Measurements from ENCODE around the gene PITRM1.
A peak's percentile ranks its signal among the peaks of the same experiment; 100 is the strongest.

PITRM1 gene

DNA sequence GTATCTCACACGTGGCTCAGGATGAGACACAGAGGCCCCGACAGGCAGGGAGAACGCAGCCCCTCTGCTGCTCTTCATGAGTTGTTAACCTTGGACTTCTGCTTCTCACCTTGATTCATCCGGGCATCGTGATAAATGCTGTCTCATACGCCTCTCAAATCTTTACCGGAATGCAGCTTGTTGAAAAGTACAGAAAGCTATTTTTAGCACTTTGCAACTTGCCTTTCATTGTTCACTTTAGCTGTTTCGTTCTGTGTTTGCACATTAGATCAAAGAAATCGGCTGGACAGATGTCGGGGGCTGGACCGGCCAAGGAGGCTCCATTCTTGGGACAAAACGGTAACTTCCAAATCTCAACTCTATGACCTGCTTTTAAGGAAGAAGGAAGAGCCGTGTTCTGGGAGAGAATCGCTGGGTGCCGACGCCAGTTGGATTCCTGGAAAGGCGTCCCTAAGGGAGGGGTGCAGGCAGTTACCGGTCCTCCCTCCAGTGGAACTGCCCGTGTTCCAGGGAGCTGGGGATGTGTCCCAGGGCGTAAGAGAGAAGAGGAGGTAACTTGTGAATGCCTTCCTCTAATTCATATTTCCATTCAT, 56.0 kb downstream of the PITRM1 start:
- Histone ChIP-seq H3K4me1 (peaks cover 4% of the 10 kb centered on the region), H3K27ac (no peak overlapping the region), H4K20me1 (peaks cover 73% of the 10 kb centered on the region), H3K36me3 (peaks cover 99% of the 10 kb centered on the region), H3K27me3 (no peaks in the 10 kb centered on the region), H3K4me3 (no peak overlapping the region), H3K4me2 (no peak overlapping the region), H3K9me3 (no peaks in the 10 kb centered on the region), H3K9ac (no peak overlapping the region)
- TF ChIP-seq Cebpa-rat (IDR thresholded peaks at IDR 0.05) = no peak

DNA sequence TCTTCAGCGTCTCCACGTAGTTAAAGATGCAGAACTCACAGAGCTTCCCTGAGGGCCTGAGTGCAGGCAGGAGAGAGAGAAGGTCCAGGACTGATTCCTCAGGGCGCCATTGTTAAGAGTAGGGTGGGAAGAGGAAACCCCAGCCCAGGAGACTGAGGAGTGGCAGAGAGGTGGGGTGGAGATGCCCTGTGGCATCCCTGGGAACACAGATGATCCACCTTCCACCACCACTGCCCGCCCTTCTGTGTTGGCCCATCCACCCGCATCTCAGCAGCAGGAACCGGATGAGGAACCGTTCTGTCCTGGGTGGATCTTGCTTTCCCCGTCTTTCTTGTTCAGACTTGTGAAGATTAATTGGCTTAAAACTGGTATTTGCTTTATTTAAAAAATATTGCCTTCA, 56.9 kb downstream of the PITRM1 start:
- Histone ChIP-seq H3K36me3 (peaks cover 100% of the 10 kb centered on the region), H3K4me3 (no peak overlapping the region), H3K9me3 (no peaks in the 10 kb centered on the region), H3K4me1 (peaks cover 14% of the 10 kb centered on the region), H3K9ac (no peak overlapping the region), H4K20me1 (peaks cover 73% of the 10 kb centered on the region), H3K4me2 (no peak overlapping the region), H3K27me3 (no peaks in the 10 kb centered on the region), H3K27ac (no peak overlapping the region)
- no peak for TF ChIP-seq Cebpa-rat (IDR thresholded peaks at IDR 0.05)

DNA sequence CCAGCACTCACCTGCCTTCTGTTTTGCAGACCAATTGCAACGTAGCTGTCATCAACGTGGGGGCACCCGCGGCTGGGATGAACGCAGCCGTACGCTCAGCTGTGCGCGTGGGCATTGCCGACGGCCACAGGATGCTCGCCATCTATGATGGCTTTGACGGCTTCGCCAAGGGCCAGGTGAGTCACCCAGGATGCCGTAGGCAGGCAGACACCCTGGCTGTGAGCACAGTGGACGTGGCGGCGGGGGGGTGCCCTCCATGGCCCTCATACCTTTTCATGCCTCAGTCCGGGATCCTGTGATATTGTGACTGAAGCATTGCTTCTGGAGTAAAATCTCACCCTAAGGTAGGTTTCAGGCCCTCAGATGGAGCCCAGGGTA, 59.2 kb downstream of the PITRM1 start:
- Histone ChIP-seq H3K27me3 (no peaks in the 10 kb centered on the region), H3K4me3 (no peak overlapping the region), H3K9ac (no peak overlapping the region), H3K9me3 (no peaks in the 10 kb centered on the region), H3K27ac (no peak overlapping the region), H3K4me1 (peaks cover 31% of the 10 kb centered on the region), H4K20me1 (peaks cover 70% of the 10 kb centered on the region), H3K36me3 (peaks cover 99% of the 10 kb centered on the region), H3K4me2 (no peak overlapping the region)
- no peak for TF ChIP-seq Cebpa-rat (IDR thresholded peaks at IDR 0.05)

DNA sequence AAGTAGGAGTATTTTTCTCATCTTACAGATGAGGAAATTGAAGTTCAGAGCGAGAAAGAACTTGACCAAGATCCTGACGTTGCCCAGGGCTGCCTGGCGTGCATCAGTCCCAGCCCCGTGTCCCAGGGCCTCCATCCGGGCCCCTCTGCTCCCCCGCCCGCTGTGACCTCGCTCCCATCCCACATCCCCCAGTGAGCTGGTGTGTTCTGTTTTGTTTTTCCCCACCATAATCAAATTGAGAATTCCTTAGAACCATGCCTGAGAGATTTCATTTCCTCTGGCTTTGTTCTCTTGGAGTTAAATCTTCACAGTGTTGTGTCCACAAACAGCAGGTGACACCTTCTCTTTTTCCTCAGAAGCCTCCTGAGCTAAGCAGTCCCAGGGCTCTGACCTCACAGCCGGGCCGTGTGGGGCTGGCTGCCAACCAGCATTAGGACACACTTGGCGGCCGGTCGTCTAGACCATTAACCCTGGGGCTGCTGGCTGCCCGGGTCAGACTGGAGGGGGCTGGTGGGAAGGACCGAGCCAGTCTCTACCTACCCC, 60.9 kb downstream of the PITRM1 start:
- peaks cover 31% of the 10 kb centered on the region for H3K4me1 ChIP-seq
- no peaks in the 10 kb centered on the region for H3K27me3 ChIP-seq
- peak overlapping the region; percentile 19; the same call in 1 of the 2 replicates for H3K9ac ChIP-seq
- peak overlapping the region; percentile 64 for H3K27ac ChIP-seq
- no peak overlapping the region for H3K4me3 ChIP-seq
- H3K36me3 ChIP-seq = peaks cover 97% of the 10 kb centered on the region
- H3K9me3 ChIP-seq = no peaks in the 10 kb centered on the region
- TF ChIP-seq Cebpa-rat (IDR thresholded peaks at IDR 0.05) = no peak
- H3K4me2 ChIP-seq = peak overlapping the region; percentile 60
- peaks cover 70% of the 10 kb centered on the region for H4K20me1 ChIP-seq

DNA sequence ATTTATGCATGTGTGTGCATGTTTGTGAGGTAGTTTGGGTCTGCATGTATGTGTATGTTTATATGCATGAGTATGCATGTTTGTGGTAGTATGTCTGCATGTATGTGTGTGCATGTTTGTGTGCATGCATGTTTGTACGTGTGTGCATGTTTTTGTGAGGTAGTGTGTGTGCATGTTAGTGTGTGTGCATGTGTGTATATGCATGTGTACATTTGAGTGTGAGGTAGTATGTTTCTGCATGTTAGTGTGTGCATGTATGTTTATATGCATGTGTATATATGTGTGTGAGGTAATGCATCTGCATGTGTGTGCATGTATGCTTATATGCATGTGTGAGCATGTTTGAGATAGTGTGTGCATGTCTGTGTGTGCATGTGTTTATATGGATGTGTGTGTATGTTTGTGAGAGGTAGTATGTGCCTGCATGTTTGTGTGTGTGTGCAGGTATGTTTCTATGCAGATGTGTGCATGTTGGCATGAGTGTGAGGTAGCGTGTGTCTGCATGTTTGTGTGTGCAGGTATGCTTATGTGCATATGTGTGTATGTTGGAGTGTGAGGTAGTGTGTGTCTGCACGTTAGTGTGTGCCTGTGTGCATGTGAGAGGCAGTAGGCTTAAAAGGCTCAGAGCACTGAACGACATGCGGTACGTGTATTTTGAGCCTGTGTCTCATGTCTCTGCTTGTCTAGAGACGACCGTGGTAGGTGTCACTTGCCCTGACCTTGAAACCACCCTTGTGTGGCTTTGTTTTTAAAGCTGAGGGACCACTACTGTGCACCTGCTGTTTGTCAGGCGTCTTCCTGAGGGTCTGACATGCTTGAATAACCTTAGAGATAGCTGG, 61.6 kb downstream of the PITRM1 start:
- H3K4me2 ChIP-seq = peak overlapping the region; percentile 60
- H3K36me3 ChIP-seq = peaks cover 92% of the 10 kb centered on the region
- H3K4me1 ChIP-seq = peaks cover 31% of the 10 kb centered on the region
- H3K27ac ChIP-seq = peak overlapping the region; percentile 64; the same call in 1 of the 2 replicates
- H3K27me3 ChIP-seq = no peaks in the 10 kb centered on the region
- TF ChIP-seq Cebpa-rat (IDR thresholded peaks at IDR 0.05) = no peak
- no peak overlapping the region; the same call in 1 of the 2 replicates for H3K9ac ChIP-seq
- peaks cover 65% of the 10 kb centered on the region for H4K20me1 ChIP-seq
- no peak overlapping the region for H3K4me3 ChIP-seq
- H3K9me3 ChIP-seq = no peaks in the 10 kb centered on the region

DNA sequence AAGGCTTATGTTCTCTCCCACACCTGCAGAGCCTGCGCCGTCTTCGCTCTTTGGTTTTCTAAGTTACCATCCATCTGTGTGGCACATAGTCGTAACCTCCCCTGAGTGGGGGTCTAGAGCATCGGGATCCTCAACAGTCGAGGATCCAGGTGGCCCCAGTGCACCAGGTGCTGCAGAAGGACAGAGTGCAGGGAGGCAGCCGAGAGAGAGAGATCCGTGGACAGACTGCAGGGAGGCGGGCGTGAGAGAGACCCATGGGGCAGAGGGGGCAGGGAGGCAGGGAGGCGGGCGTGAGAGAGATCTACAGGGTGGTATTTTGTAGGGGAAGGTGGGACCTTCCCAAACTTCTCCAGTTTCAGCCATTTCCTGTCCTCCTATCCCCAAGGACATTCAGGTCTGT, 62.9 kb downstream of the PITRM1 start:
- peaks cover 92% of the 10 kb centered on the region for H3K36me3 ChIP-seq
- no peaks in the 10 kb centered on the region for H3K27me3 ChIP-seq
- no peaks in the 10 kb centered on the region for H3K9me3 ChIP-seq
- H3K4me3 ChIP-seq = no peak overlapping the region
- H3K27ac ChIP-seq = no peak overlapping the region
- no peak overlapping the region for H3K4me2 ChIP-seq
- no peak overlapping the region for H3K9ac ChIP-seq
- H3K4me1 ChIP-seq = peaks cover 31% of the 10 kb centered on the region
- no peak for TF ChIP-seq Cebpa-rat (IDR thresholded peaks at IDR 0.05)
- H4K20me1 ChIP-seq = peaks cover 75% of the 10 kb centered on the region

DNA sequence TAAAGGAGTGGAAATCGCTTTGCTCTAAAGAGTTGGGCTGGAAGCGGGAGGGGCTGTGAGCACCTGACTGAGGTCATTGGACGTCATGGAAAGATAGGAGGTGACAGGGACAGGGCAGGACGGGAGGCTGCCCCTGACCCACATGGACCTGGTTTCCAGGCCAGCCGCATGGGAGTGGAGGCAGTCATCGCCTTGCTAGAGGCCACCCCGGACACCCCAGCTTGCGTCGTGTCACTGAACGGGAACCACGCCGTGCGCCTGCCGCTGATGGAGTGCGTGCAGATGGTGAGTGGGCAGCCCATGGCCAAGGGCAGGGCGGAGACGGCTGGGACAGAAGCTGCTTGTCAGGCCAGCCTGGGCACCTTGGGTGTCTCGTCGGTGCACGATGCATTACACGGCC, 63.4 kb downstream of the PITRM1 start:
- Histone ChIP-seq H4K20me1 (peaks cover 77% of the 10 kb centered on the region), H3K4me1 (peaks cover 31% of the 10 kb centered on the region), H3K9me3 (no peaks in the 10 kb centered on the region), H3K36me3 (peaks cover 92% of the 10 kb centered on the region), H3K27ac (no peak overlapping the region), H3K4me3 (no peak overlapping the region), H3K27me3 (no peaks in the 10 kb centered on the region), H3K9ac (no peak overlapping the region), H3K4me2 (no peak overlapping the region)
- TF ChIP-seq Cebpa-rat (IDR thresholded peaks at IDR 0.05) = no peak

DNA sequence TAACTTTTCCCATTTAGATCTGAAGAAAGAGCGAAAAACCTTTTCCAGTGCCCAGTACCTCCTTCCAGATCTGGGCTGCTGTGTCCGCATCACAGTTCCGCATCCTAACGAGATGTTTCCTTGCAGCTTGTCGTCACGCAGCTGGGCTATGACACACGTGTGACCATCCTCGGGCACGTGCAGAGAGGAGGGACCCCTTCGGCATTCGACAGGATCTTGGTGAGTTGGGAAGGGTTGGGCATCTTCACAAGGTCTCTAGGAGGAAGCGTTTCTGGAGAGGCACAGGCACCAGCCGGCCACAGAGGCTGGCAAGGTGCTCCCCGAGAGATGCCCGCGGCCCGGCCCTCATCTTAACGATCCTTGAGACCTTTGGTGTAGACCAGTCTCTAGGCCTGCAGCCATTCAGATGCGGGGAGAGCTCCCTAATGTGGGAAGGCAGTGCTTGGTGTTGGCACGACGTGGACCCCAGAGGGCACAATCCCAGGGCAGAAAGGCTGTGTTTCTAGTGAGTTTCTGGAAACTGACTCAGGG, 63.9 kb downstream of the PITRM1 start:
- peaks cover 82% of the 10 kb centered on the region for H4K20me1 ChIP-seq
- H3K27me3 ChIP-seq = no peaks in the 10 kb centered on the region
- peaks cover 31% of the 10 kb centered on the region for H3K4me1 ChIP-seq
- no peak for TF ChIP-seq Cebpa-rat (IDR thresholded peaks at IDR 0.05)
- H3K4me2 ChIP-seq = no peak overlapping the region
- H3K9ac ChIP-seq = no peak overlapping the region
- H3K9me3 ChIP-seq = no peaks in the 10 kb centered on the region
- H3K4me3 ChIP-seq = no peak overlapping the region
- H3K36me3 ChIP-seq = peaks cover 92% of the 10 kb centered on the region
- H3K27ac ChIP-seq = no peak overlapping the region

DNA sequence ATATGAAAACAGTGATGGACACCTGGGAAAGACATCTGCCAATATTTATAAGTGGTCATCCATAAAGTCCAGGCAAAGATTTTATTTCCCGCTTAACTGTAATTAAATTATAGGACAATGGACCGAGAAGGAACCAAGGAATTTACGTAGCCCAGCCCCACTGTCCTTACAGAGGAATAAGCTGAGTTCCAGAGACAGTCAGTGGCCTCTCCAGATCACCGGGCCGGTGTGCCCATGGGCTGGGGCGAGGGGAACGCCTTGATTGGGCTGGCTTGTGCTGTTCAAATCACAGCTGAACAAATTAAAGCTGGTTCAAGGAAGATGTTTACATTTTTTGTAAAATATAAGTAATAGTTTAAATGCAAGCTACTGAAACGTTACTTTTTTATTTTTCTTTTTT, 64.5 kb downstream of the PITRM1 start:
- no peak for TF ChIP-seq Cebpa-rat (IDR thresholded peaks at IDR 0.05)
- H3K27ac ChIP-seq = no peak overlapping the region

DNA sequence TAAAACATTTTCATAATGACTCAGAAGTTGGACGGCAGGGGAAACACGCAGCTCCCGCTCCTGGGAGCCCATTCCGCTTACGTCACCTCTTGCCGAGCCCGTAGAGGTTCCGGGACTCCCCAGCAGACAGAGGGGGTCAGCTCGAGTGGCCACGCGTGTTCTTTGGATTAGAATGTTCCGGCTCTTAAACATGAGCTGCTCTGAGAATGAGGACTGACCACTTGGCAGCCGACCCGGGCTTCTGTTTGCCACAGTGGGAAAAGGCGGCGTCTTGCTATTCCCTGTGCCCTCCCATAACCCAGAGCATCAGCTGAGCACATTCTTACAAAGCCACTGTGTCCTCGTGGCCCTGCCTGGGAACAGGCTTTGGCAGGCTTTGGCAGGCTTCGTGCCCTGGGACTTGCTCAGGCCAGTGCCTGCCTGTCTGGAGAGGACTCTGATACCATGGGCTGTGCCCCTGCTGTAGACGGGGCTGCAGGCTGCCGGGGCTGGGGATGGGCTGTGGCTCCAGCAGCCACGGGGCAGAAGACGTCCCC, 65.1 kb downstream of the PITRM1 start:
- Histone ChIP-seq H3K27me3 (no peaks in the 10 kb centered on the region), H3K9me3 (no peaks in the 10 kb centered on the region), H3K4me2 (no peak overlapping the region), H3K27ac (no peak overlapping the region), H3K4me1 (peaks cover 31% of the 10 kb centered on the region), H3K9ac (no peak overlapping the region), H4K20me1 (peaks cover 84% of the 10 kb centered on the region), H3K36me3 (peaks cover 92% of the 10 kb centered on the region), H3K4me3 (no peak overlapping the region)
- TF ChIP-seq Cebpa-rat (IDR thresholded peaks at IDR 0.05) = no peak

More for the DNA sequence above, 64.5 kb downstream of the PITRM1 start:
- peaks cover 31% of the 10 kb centered on the region for H3K4me1 ChIP-seq
- peaks cover 83% of the 10 kb centered on the region for H4K20me1 ChIP-seq
- no peaks in the 10 kb centered on the region for H3K9me3 ChIP-seq
- H3K36me3 ChIP-seq = peaks cover 92% of the 10 kb centered on the region
- H3K4me3 ChIP-seq = no peak overlapping the region
- no peaks in the 10 kb centered on the region for H3K27me3 ChIP-seq
- no peak overlapping the region for H3K9ac ChIP-seq
- no peak overlapping the region for H3K4me2 ChIP-seq
